NCI-H446 (cell line): ENCODE data around the gene CIB4.

Experiments used
- DNase-seq, 2 experiments: peaks; one replicate each; lab custom pipeline; 2025; lab: John Stamatoyannopoulos, UW

CIB4 gene

DNA sequence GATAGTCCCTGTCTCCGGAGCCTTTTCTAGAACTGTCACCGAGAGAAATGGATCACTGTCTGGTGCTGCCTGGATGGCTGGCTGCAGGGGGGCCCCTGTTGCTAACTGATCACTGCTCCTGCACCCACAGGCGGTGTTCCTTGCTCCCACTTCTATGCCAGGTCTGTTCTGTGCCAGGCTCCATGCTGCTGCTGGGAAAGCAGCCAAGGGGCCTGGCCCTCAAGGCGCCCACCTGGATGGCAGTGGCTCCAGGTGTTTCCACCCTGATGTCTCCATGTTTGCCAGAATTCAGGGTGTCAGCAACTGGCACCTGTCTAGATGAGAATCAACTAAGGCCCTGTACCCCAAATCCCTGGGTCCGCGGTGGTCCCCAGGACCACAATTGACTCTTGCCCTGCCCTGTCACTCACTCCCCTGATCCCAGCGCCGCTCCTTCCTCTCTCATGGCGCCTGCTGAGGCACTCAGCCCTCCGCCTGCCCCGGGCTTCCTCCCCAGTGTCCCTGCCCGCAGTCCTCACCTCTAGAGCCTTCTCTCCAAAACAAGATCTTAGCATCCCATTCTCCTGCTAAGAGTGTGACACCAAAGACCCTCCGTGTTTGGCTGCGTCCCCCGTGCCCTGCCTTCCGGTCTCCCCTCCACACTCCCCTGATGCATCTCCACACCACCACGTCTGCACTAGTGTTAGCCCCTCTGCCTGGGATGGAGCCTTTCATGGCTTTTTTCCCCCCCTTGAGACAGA, 90.7 kb downstream of the CIB4 start:
- no peak for DNase-seq

GRCh38 chr2:26542676-26543505, 98.3 kb downstream of the CIB4 start:
- no peak for DNase-seq

- DNase-seq, result no peak
These were observed 99.0 kb downstream of the CIB4 start for GRCh38 chr2:26542194-26542455.

DNA sequence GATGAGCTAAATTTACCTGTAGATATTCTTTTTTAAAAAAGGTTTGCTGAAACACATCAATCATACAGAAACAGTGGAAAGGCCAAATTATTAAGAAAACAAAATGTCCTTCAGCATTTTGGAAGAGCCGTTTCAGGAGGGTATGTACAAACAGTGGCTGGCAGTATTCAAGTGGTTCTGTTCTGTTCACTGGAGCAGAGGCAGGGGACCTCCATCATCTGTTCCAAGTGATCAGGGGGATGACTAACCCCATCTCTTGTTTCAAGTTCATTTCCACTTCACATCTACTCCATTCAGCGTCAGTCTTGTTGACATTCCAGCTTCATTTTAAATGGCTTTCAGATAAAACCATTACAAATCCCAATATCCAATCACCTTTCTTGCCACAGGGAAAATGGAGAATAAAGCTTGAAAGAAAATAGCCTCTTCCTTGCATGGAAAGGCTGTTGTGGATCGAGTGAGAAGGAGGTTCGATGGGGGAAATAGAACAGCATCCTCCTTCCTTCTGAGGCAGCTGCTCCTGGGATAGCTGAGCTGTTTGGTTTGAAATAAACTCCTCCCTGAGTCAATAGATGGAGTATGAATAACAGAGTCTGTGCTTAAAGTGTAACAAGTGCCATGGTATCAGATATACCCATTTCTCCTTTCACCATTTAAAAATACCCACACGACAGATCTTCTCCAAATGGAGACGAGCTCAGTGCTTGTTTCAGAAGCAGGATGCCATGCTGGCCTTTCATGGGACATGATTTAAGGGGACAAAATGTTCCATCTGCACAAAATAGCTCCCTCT, 99.6 kb downstream of the CIB4 start:
- no peak for DNase-seq

DNA sequence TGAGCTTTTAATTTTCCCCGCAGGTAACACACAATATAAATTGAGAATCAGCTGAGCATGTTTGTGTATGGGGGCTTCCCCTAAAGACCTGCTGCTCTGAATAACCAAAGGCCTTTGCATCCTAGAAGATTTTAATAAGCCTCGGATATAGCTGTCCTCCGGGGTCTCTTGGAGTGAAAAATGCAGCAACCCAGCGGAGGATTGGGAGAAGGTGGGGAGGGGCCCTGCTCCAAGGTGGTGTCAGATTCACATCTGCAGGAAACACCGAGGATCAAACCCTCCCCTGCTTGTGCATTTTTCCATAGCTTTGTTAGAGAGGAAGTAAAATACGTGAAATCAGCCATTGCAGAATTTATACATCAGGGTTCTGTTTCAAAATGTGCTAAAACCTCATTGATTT, 100.2 kb downstream of the CIB4 start:
- no peak for DNase-seq

DNA sequence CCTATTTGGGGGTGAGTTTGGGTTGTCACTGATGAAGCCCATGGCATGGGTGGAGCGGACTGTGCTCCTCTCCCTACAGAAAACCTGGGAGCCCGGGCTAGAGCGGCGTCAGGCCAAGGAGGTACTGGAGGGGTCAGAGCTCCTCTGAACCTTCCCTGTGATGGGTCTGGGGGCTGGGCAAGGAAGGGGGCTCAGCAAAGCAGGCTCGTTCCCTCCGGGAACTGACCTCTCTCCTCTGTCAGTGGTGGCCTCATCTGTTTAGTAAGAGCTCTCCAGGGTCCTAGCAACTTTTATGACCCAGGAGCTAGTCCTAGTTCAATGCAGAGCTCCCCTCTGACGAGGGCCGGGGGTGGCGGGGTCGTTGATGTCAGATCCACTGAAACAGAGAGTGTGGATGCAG, 100.9 kb downstream of the CIB4 start:
- DNase-seq, result no peak

DNA sequence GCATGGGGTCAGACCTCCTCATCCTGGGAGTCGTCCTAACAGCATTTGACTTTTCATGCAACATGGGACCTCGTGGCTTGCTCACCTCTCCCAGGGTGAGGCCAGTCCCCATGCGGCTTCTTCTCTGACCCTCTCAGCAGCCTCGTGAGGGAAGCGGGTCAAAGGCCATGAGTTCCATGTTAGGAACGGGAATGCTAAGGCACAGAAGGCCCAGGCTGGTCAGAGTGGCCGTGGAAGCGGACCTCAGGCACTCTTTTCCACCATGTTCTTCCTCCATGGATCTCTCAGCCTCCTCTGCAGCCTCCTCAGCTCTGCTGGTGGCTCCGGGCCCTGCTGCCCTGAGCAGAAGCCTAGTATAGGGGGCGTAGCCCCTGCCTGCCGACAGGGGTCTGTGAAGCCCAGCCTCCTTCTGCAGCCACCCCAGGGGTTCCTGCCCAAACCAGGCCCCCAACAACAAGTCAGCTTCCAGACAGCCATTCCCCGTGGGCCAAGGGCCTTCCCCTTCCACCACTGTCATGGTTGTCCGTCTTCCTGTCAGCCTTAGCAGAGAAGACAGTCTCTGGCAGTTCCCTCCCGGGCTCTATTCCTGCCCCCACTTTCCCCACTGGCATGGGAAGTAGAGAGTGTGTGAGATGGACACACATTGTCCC, 103.2 kb downstream of the CIB4 start:
- no peak for DNase-seq

DNA sequence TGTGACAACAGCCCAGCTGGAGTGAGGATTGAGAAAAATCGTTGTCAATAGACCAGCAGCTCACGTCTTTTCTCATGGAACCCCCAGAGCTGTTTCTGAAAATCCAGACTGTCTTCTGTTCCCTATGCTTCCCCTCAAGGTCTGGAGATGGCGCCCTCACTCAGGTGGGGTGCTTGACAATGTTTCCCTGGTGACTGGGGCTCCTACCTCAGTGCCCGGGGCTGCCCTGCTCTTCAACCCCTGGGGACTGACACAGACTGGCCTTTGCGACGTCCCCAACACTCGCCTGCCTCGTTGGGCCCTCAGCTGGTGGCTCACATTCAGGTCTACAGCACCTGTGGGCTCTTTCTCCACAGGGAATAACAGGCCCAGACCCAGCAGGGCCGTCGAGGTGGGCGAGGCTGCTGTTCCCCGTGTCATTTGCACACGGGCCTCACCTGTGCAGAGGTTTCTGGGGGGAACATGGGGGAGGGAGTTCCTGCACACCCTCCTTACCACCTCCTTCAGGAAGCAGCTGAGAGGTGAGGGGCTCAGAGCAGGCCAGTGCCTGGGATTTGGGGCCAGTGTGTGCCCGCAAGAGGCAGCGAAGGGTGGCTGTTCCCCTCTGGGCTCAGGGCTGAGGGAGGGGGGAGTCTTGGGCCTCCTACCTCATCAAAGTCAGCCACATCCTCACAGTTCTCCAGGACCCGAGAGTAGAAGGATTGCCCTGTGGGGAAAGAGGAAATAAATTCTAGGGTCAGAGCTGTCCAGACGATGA, 103.9 kb downstream of the CIB4 start:
- DNase-seq, result no peak

- no peak for DNase-seq
These were observed 104.6 kb downstream of the CIB4 start for GRCh38 chr2:26536371-26537068.

DNA sequence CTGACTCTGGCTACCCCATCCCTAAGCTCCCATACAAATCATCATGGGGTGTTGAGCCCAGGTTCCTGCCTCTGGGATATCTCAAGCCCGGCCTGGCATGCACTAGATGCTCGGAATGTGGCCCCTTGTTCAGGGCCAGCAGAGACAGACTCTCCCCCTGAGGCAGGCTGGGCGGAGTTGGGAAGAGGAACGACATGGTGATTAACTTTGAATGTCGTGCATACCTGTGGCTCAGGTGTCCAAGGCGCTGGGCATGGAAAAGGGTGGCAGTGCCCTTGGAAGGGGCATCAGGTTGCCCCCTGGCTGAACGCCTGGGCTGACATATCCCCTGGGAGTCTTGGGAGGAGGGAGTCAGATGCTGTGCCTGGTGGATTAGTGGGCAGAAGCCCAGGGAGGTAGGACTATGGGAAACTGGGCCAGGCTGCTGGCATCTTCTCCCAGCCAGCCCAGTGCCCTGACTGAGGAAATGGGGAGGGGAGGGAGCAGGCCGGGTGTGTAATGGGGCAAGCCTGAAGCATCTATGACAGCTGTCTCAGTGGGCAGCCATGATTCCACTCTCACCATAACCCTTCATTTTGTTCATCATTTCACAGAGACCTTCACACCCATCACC, 105.4 kb downstream of the CIB4 start:
- DNase-seq, result no peak

GRCh38 chr2:26534865-26535662, 106.1 kb downstream of the CIB4 start:
- no peak for DNase-seq

GRCh38 chr2:26534098-26534864, 106.9 kb downstream of the CIB4 start:
- DNase-seq, result no peak

GRCh38 chr2:26533661-26534060, 107.5 kb downstream of the CIB4 start:
- no peak for DNase-seq

GRCh38 chr2:26532301-26533250, 108.6 kb downstream of the CIB4 start:
- no peak for DNase-seq
